ENCODE results near the gene SHC2. TPM values are rescaled to one million over a fixed set of nuclear protein-coding genes. Genes with fewer than 3 reads are reported as not detected.

Gene SHC2
- total and polyA plus RNA-seq, 2 of the 13 experiments (the other 11 are each of a cell fraction or from before 2014, with no cell fraction given), result 9.0 to 18.3 TPM

- WGBS (ENCODE audit: low lambda C conversion rate), result 42% methylated on average over 6 of the region's 17 CpGs
- H3K27me3 ChIP-seq (ENCODE audit: control insufficient read depth in 1 of 2, insufficient read depth in 2 of 2, low read length in 2 of 2), result peaks cover 20 to 76% of the 10 kb centered on the region in 2 experiments
- ATAC-seq, result no peak
- no peak for FAIRE-seq
- ChIA-PET POLR2A (no interaction called here), CTCF (ENCODE audit: low intra/inter-chr PET ratio, low total read pairs) (no interaction called here)
- no peaks in the 10 kb centered on the region for H4K20me1 ChIP-seq (ENCODE audit: insufficient read depth, low read length)
- no peaks in the 10 kb centered on the region for H3K36me3 ChIP-seq (replicated peaks in 1 of 2; ENCODE audit: control insufficient read depth in 1 of 2, insufficient read depth in 2 of 2, low read length in 2 of 2)
- H2AFZ ChIP-seq (ENCODE audit: low read length), result no peak overlapping the region
- no peaks in the 10 kb centered on the region for H3K79me2 ChIP-seq (ENCODE audit: insufficient read depth, low read length)
- BruUV-seq (replicated peaks), result no TSS peak
- H3K4me2 ChIP-seq (ENCODE audit: low read depth, low read length), result no peak overlapping the region
- no peak overlapping the region for H3K9ac ChIP-seq (ENCODE audit: insufficient read depth, low read depth, low read length)
- no peak overlapping the region for H3K4me3 ChIP-seq (replicated peaks in 1 of 3; ENCODE audit: insufficient read depth in 1 of 3, low read depth in 2 of 3, low read length in 3 of 3)
- no peak for TF ChIP-seq ZNF761 (CRISPR knock-in tag; conservative IDR thresholded peaks at IDR 0.05)
- TF ChIP-seq, protein P1, sequence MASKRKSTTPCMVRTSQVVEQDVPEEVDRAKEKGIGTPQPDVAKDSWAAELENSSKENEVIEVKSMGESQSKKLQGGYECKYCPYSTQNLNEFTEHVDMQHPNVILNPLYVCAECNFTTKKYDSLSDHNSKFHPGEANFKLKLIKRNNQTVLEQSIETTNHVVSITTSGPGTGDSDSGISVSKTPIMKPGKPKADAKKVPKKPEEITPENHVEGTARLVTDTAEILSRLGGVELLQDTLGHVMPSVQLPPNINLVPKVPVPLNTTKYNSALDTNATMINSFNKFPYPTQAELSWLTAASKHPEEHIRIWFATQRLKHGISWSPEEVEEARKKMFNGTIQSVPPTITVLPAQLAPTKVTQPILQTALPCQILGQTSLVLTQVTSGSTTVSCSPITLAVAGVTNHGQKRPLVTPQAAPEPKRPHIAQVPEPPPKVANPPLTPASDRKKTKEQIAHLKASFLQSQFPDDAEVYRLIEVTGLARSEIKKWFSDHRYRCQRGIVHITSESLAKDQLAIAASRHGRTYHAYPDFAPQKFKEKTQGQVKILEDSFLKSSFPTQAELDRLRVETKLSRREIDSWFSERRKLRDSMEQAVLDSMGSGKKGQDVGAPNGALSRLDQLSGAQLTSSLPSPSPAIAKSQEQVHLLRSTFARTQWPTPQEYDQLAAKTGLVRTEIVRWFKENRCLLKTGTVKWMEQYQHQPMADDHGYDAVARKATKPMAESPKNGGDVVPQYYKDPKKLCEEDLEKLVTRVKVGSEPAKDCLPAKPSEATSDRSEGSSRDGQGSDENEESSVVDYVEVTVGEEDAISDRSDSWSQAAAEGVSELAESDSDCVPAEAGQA (IDR thresholded peaks at IDR 0.05; ENCODE audit: low read depth), result no peak
- TF ChIP-seq, protein P1 (CRISPR knock-in tag; IDR thresholded peaks at IDR 0.05; ENCODE audit: borderline replicate concordance), result no peak
- no peak for TF ChIP-seq HDAC1 (CRISPR knock-in tag; IDR thresholded peaks at IDR 0.05)
- TF ChIP-seq ONECUT2 (CRISPR knock-in tag; IDR thresholded peaks at IDR 0.05), result no peak
- TF ChIP-seq EZH2 (conservative IDR thresholded peaks at IDR 0.05; ENCODE audit: low read depth, low read length), result peak; percentile 72; the same call in 1 of the 2 replicates
- no peak for TF ChIP-seq ZNF704 (CRISPR knock-in tag; IDR thresholded peaks at IDR 0.05; ENCODE audit: borderline replicate concordance)
- H3K27ac ChIP-seq (ENCODE audit: extremely low read length, insufficient read depth, low read length), result no peak overlapping the region
- intact Hi-C loops (cut with micrococcal nuclease; ENCODE audit: unreplicated experiment), result no loop called here
- H3K9me3 ChIP-seq (ENCODE audit: low read length), result no peaks in the 10 kb centered on the region
- in situ Hi-C loops (cut with HindIII; ENCODE audit: extremely low pct_ligation_motif_present, low pct_unique_long_range_greater_than_20kb), result no loop called here
- H3K4me1 ChIP-seq (ENCODE audit: insufficient read depth, low read length), result no peaks in the 10 kb centered on the region
- no peak for DNase-seq (ENCODE audit: low spot score)
These were observed 86.0 kb downstream of the SHC2 start for GRCh38 chr19:374886-375235.
